NCI-H82 treated with DMSO at 0.1 percent for 48 hours (cell line): ENCODE measurements around the gene CHST1.

Source experiments
- DNase-seq: peaks from one replicate; lab custom pipeline; 2025; ENCODE audit not compliant: unreplicated experiment; lab: John Stamatoyannopoulos, UW

Gene CHST1

GRCh38 chr11:45660729-45661438, 4.5 kb downstream of the CHST1 start:
- no peak for DNase-seq

DNA sequence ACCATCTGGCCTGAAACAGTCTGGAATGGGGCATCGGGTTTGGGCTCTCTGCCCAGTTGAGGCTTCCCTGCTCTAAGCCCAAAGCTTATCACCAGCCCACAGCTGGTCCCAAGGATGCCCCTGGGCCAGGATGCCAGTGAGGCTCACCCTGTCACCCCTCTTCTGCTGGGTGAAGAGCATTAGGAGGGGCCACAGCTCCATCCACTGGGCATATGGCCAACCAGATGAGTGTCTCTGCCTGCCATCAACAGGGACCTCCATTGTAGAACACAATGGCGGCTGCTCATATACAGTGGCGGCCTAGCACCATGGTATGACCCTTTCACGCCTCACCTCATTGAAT, 5.6 kb downstream of the CHST1 start:
- no peak for DNase-seq

- no peak for DNase-seq
Observed at GRCh38 chr11:45659031-45659817, 6.2 kb downstream of the CHST1 start.

DNA sequence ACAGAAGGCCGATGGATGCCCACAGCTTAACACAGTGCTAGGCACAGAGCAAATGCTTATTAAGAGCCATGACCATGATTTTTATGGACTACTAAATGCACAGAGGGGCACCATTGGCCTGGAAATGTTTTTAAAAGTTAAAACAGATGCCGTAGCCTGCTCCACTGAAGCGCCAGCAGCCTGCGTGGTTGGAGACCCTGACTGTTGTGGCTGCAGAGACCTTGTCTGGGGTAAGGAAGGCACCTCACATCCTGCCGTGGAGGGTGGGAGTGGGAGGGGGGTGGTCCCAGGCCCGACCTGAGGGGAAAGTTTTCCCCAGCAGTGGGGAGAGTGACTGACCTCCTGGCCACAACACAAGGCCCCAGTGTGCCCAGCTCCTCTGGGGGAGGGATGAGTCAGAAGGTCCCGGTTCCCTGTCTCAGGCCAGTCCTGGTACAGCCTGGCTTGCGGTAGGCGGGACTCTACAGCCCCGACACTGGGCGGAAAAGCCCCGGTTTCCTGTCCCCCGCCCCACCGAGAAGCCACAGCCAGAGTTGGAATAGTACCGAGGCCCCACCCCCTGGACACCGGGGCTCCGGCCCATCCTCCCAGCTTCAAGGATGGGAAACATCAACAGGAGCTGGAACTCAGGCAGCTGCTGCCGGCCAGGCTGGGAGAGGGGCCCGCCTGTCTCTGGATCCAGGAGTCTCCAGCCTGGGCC, 7.0 kb downstream of the CHST1 start:
- no peak for DNase-seq

DNA sequence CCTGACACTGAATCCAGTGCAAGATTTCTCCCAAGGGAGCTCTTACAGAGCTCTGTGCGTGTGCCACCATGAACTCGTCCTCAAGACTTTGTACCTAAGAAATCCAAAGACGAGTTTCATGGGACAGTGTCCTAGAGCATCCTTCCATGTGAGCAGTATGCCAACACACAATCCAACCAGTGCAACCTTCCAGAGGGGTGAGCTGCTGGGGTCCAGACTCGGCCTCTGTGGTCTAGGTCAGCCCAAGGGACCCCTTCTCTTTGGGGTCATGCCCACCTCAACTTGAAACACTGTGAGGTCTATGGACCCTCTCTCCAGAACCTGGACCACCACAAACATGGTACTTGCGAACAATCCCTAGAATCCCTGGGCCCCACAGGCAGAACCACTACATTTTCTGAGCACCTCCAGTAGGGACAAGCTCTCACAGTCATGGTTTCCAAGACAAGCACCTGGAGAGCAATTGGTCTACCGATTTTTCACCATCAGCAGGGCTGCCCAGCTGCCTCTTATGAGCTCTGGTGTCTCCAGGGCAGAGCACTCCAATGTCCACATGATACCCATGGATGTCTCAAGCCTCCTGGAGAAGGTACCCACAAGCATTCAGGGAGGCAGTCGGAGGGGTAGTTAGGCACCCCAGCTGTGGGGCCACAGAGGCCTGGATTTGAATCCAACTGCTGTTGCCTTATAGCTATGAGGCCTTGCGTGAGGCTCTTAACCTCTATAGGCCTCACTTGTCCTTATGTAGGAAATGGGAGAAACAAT, 7.7 kb downstream of the CHST1 start:
- DNase-seq = no peak

DNA sequence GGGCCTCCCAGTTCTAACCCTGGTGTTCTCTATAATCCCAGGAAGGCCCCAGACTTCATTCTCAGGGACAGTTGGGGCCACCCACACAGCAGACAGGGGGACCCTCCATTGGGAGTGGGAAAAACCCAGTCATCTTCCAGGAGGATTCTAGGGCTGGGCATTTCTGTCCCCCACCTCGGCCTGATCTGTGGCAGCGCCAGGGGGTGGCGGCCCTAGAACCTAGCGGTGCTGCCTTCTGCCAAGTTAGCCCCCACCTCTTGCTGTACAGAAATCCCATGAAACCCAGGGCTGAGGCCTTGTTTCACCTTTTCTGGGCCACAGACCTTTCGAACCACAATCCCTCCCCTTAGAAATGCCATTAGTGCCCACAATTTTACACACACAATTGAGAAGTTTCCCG, 9.6 kb downstream of the CHST1 start:
- DNase-seq = no peak

GRCh38 chr11:45655347-45655756, 10.1 kb downstream of the CHST1 start:
- peak; percentile 46 for DNase-seq

DNA sequence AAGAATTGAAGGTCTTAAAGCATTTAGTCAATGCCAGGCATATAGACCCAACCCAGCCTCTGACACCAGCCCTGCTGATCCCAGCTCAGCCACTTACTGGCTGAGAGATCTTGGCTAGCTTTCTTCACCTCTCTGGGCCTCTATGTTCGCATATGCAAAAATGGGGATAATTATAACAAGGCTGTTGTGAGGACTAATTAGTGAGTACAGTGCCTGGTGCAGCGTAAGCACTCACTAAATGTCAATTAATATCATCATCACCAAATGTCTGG, 10.5 kb downstream of the CHST1 start:
- no peak for DNase-seq

- no peak for DNase-seq
Observed at GRCh38 chr11:45654231-45655011, 11.0 kb downstream of the CHST1 start.

DNA sequence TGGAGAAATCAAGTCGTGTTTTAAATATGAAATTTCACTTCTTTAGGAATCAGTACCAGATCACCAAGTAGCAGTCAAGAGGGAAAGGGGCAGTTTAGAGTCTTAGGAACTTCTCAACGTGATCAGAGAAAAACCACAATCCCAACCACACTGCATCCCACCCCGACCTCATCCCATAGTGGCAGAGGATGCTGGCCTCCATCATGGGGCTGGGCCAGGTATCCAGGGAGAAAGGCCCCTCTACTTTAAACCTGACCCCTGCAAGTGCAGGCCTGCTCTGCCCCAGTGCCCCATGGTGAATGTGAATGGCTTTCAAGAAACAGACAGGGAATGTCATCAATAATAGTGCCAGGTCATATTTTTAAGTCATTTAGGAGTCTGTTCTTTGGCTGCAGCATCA, 12.1 kb downstream of the CHST1 start:
- DNase-seq = no peak

GRCh38 chr11:45652781-45653180, 12.6 kb downstream of the CHST1 start:
- no peak for DNase-seq

- no peak for DNase-seq
Observed at GRCh38 chr11:45651841-45652749, 13.3 kb downstream of the CHST1 start.

GRCh38 chr11:45651156-45651555, 14.3 kb downstream of the CHST1 start:
- no peak for DNase-seq

- DNase-seq = no peak
Observed at GRCh38 chr11:45650166-45651095, 15.0 kb downstream of the CHST1 start.

- DNase-seq = no peak
Observed at GRCh38 chr11:45649544-45650165, 15.8 kb downstream of the CHST1 start.

DNA sequence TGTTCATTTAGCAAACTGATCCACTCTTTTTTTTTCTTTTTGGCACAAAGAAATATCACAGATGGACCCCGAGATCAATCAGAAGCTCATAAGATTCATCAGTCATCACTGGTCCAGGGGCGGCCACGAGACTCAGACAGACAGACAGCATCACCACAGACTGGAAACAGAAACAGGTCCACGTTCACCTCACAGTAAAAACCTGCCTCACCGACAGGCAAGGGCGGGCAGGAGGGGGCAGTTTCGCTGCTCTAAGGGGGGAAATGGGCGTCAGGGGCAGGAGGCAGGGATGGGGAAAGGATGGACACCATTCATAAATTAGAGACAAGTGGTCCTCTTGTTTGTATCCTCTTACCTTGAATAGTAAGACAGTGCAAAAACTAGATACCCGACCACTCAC, 16.5 kb downstream of the CHST1 start:
- no peak for DNase-seq

DNA sequence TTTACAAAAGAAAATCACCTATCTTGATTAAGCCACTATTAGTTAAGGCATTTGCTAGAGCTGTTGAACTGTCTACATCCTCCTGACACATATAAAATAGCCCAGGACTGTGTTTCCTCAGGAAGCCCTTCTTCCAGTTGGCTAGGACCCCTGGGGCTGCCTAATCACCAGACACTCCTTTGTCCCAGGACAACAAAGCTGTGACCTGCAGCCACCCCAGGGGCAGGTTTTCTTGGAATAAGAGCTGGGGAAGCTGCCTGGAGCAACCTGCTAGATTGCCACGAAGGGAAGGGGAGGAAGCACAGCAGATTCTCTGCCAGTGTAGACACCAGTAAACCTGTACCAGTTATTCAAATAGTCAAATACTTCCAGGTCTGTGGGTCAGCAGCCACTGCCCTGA, 17.6 kb downstream of the CHST1 start:
- no peak for DNase-seq

DNA sequence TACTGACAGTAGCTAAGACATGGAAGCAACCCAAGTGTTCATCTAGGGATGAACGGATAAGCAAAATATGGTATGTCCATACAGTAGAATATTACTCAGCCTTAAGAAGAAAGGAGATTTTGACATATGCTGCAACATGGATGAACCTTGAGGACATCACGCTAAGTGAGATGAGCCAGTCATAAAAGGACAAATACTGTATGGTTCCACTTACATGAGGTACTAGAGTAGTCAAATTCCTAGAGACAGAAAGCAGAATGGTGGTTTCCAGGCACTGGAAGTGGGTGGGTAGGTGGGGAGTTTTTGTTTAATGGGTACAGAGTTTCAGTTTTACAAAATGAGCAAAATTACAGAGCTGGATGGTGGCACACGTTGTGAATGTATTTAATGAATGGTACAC, 18.1 kb downstream of the CHST1 start:
- no peak for DNase-seq
